Sigmoid colon (tissue), 4 donors: ENCODE data around the gene PRRT1B.

ENCODE experiments used
- EP300 ChIP-seq, 4 donors: sonication (generic); formaldehyde crosslinking; IDR thresholded peaks; one replicate each; pipeline ENCODE4 v1.6.1; 2017; ENCODE audit warnings: antibody characterized with exemption in 4 of 4
- POLR2A ChIP-seq, 2 donors: fragments of 450-650 bp; IDR thresholded peaks; one replicate each; pipeline ENCODE4 v1.6.1; 2016; ENCODE audit warnings: antibody characterized with exemption in 2 of 2, mild to moderate bottlenecking in 2 of 2, moderate library complexity in 2 of 2
- POLR2AphosphoS5 ChIP-seq, 4 donors: sonication (generic); formaldehyde crosslinking; IDR thresholded peaks; one replicate each; pipeline ENCODE4 v1.6.1; 2017; ENCODE audit warnings: antibody characterized with exemption in 4 of 4
- TF ChIP-seq, protein P1 (sequence below), 4 experiments: fragments of 450-650 bp in 3 of 4; fragments of 200-600 bp in 1 of 4; IDR thresholded peaks; one replicate each; pipeline ENCODE4 v1.5.1; 2016 to 2019; ENCODE audit warnings: antibody characterized with exemption in 4 of 4, mild to moderate bottlenecking in 3 of 4, moderate library complexity in 2 of 4

GRCh38 chr9:131578731-131579504 lies 33.6 kb downstream of the PRRT1B start:
- no peak for TF ChIP-seq EP300 (IDR thresholded peaks at IDR 0.05)
- TF ChIP-seq, protein P1, sequence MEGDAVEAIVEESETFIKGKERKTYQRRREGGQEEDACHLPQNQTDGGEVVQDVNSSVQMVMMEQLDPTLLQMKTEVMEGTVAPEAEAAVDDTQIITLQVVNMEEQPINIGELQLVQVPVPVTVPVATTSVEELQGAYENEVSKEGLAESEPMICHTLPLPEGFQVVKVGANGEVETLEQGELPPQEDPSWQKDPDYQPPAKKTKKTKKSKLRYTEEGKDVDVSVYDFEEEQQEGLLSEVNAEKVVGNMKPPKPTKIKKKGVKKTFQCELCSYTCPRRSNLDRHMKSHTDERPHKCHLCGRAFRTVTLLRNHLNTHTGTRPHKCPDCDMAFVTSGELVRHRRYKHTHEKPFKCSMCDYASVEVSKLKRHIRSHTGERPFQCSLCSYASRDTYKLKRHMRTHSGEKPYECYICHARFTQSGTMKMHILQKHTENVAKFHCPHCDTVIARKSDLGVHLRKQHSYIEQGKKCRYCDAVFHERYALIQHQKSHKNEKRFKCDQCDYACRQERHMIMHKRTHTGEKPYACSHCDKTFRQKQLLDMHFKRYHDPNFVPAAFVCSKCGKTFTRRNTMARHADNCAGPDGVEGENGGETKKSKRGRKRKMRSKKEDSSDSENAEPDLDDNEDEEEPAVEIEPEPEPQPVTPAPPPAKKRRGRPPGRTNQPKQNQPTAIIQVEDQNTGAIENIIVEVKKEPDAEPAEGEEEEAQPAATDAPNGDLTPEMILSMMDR (IDR thresholded peaks at IDR 0.05), result no peak
- no peak for TF ChIP-seq POLR2A (IDR thresholded peaks at IDR 0.05)
- TF ChIP-seq POLR2AphosphoS5 (IDR thresholded peaks at IDR 0.05), result no peak
